GM12878 (cell line): ENCODE data around the gene PRDM12. TPM values are rescaled to one million over a fixed set of nuclear protein-coding genes. Genes with fewer than 3 reads are reported as not detected.

Source experiments
- ATAC-seq: fragments of 200-7000 bp; cut with Tn5 transposase; 3 replicates; pipeline ENCODE4 v1.9.1; 2020; ENCODE audit warnings: mild to moderate bottlenecking, moderate library complexity
- BruUV-seq: library from RNA; stranded (reverse); fragments of 400-500 nt; replicated peaks from 2 replicates; lab custom pipeline; 2021; lab: Mats Ljungman, UMichigan
- CTCF ChIA-PET: fragments of 300-600 bp; sonication (Branson Sonifier 250); formaldehyde crosslinking; extraction: SDS; loops from one replicate; lab custom pipeline; 2021; ENCODE audit warnings: inconsistent platforms; lab: Yijun Ruan, JAX
- POLR2A ChIA-PET: fragments of 350-600 bp; formaldehyde crosslinking; extraction: SDS; loops from one replicate; lab custom pipeline; 2021; ENCODE audit warnings: inconsistent platforms; lab: Charles Lee
- RAD21 ChIA-PET: fragments of 300-600 bp; sonication (Branson Sonifier 250); formaldehyde crosslinking; loops from one replicate; lab custom pipeline; 2023; ENCODE audit warnings: antibody characterized with exemption; ENCODE audit not compliant: unreplicated experiment; lab: Charles Lee
- SMC1A ChIA-PET: fragments of 300-600 bp; sonication (Branson Sonifier 250); formaldehyde crosslinking; loops from one replicate; lab custom pipeline; 2023; ENCODE audit not compliant: unreplicated experiment, uncharacterized antibody; lab: Charles Lee
- DNase-seq: peaks from one replicate; pipeline ENCODE4 v3.0.0-alpha.2; 2011; ENCODE audit warnings: low read depth, low spot score
- FAIRE-seq: peaks from 3 replicates; lab custom pipeline; 2011; peaks lifted over from hg19 to GRCh38; lab: Jason Lieb, UNC
- H2AFZ ChIP-seq: 2 replicates; pipeline ENCODE4 v1.6.0; 2011; ENCODE audit warnings: low read depth, low read length, control low read depth; ENCODE audit not compliant: control insufficient read depth
- H3K27ac ChIP-seq: 2 replicates; pipeline ENCODE4 v1.5.1; 2011; ENCODE audit warnings: control low read depth; ENCODE audit not compliant: control insufficient read depth, insufficient read depth
- H3K27me3 ChIP-seq, 2 experiments: replicated peaks in 1 of 2; 2 replicates each; pipeline versions ENCODE4 v1.6.0 to v1.6.1; 2011; ENCODE audit warnings: low read length in 1 of 2; ENCODE audit not compliant: control insufficient read depth in 2 of 2, insufficient read depth in 2 of 2
- H3K36me3 ChIP-seq, 2 experiments: 2 replicates each; pipeline ENCODE4 v1.5.1; 2011; ENCODE audit warnings: low read length in 1 of 2; ENCODE audit not compliant: control insufficient read depth in 2 of 2, insufficient read depth in 2 of 2
- H3K4me1 ChIP-seq: 2 replicates; pipeline ENCODE4 v1.6.1; 2011; ENCODE audit warnings: mild to moderate bottlenecking, low read length, moderate library complexity, mixed read lengths; ENCODE audit not compliant: control insufficient read depth, insufficient read depth
- H3K4me2 ChIP-seq: 2 replicates; pipeline ENCODE4 v1.6.0; 2011; ENCODE audit warnings: control low read depth; ENCODE audit not compliant: control insufficient read depth, insufficient read depth
- H3K4me3 ChIP-seq: fragments of 200-600 bp; sonication (generic); 2 replicates; pipeline ENCODE4 v1.5.1; 2016
- H3K79me2 ChIP-seq: 2 replicates; pipeline ENCODE4 v1.6.0; 2011; ENCODE audit warnings: low read length; ENCODE audit not compliant: control insufficient read depth, insufficient read depth
- H3K9ac ChIP-seq: 2 replicates; pipeline ENCODE4 v1.8.0; 2011; ENCODE audit warnings: low read length, control low read depth, mixed read lengths; ENCODE audit not compliant: control insufficient read depth, insufficient read depth
- H3K9me3 ChIP-seq: replicated peaks from 3 replicates; pipeline ENCODE4 v1.5.1; 2011; ENCODE audit warnings: mild to moderate bottlenecking, low read length; ENCODE audit not compliant: control insufficient read depth, insufficient read depth
- H4K20me1 ChIP-seq: 2 replicates; pipeline ENCODE4 v1.6.0; 2011; ENCODE audit not compliant: control insufficient read depth, insufficient read depth
- IKZF1 ChIP-seq: fragments of 450-650 bp; conservative IDR thresholded peaks from 2 replicates; pipeline ENCODE4 v1.6.1; 2017; ENCODE audit warnings: antibody characterized with exemption, mild to moderate bottlenecking
- MEF2A ChIP-seq: IDR thresholded peaks from 2 replicates; pipeline ENCODE4 v1.6.1; 2011; ENCODE audit warnings: low read depth, mild to moderate bottlenecking, low read length, moderate library complexity; ENCODE audit not compliant: insufficient read depth
- MYC ChIP-seq: IDR thresholded peaks from 2 replicates; pipeline ENCODE4 v1.6.1; 2011; ENCODE audit warnings: mild to moderate bottlenecking, low read length, moderate library complexity, inconsistent platforms; ENCODE audit not compliant: insufficient read depth, insufficient replicate concordance, insufficient read length, severe bottlenecking
- NFXL1 ChIP-seq: fragments of 450-650 bp; IDR thresholded peaks from 2 replicates; pipeline ENCODE4 v1.6.1; 2017; ENCODE audit warnings: antibody characterized with exemption, mild to moderate bottlenecking, borderline replicate concordance
- NRF1 ChIP-seq: conservative IDR thresholded peaks from 2 replicates; pipeline ENCODE4 v1.6.1; 2011; ENCODE audit warnings: mild to moderate bottlenecking, low read depth, low read length, improper control_type of control experiment
- SMARCA5 ChIP-seq: fragments of 450-650 bp; IDR thresholded peaks from 2 replicates; pipeline ENCODE4 v1.6.1; 2017; ENCODE audit warnings: mild to moderate bottlenecking
- TAF1 ChIP-seq: IDR thresholded peaks from 2 replicates; pipeline ENCODE4 v1.6.1; 2011; ENCODE audit warnings: mild to moderate bottlenecking, low read depth, low read length, borderline replicate concordance
- TCF12 ChIP-seq: IDR thresholded peaks from 2 replicates; pipeline ENCODE4 v1.6.1; 2011; ENCODE audit warnings: low read depth, mild to moderate bottlenecking, low read length
- ZNF217 ChIP-seq: fragments of 450-650 bp; IDR thresholded peaks from 2 replicates; pipeline ENCODE4 v1.6.1; 2017; ENCODE audit warnings: antibody characterized with exemption, mild to moderate bottlenecking
- WGBS: methylation state at CpG from one replicate; pipeline ENCODE4 v1.1.6; 2016; ENCODE audit warnings: low lambda C conversion rate; ENCODE audit not compliant: insufficient replicate concordance, insufficient coverage; ENCODE audit errors: missing lambda C conversion rate; 5-methylcytosine and 5-hydroxymethylcytosine counted together
- in situ Hi-C: fragments of 300-500 bp; cut with MboI; formaldehyde crosslinking; loops from 9 replicates; pipeline ENCODE4 v1.14.3; 2018; ENCODE audit warnings: mixed read lengths
- intact Hi-C: fragments of 100-400 bp; cut with micrococcal nuclease; formaldehyde crosslinking; loops from one replicate; pipeline ENCODE4 v1.14.2; 2022; ENCODE audit not compliant: unreplicated experiment
- polyA plus RNA-seq, 11 experiments: library from polyadenylated mRNA; depleted of rRNA in 4 of 11; unstranded in 6 of 11; stranded (reverse) in 5 of 11; fragments of >200 nt; fragmentation: Nextera tagmentation in 4 of 11; fragmentation: Illumina TruSeq in 1 of 11; extraction: Ambion mirVana in 4 of 11; extraction: Trizol in 1 of 11; gene quantifications; 1 replicate in 1 of 11; 2 replicates in 10 of 11; pipeline versions ENCODE4 v1.2.1 to v1.2.3, GENCODE V29; 2011 to 2016; ENCODE audit warnings: inconsistent platforms in 2 of 11, missing spikeins in 2 of 11, low read depth in 1 of 11
- total RNA-seq, 4 experiments: library from RNA; depleted of rRNA in 3 of 4; stranded (reverse); fragments of >200 nt in 3 of 4; fragmentation: Illumina TruSeq in 1 of 4; extraction: Trizol in 1 of 4; gene quantifications; 2 replicates each; pipeline versions ENCODE4 v1.2.1 to v1.2.3, GENCODE V29; 2013 to 2021
- TF ChIP-seq, protein P1 (sequence below): fragments of 150-350 bp; IDR thresholded peaks from 2 replicates; pipeline ENCODE4 v1.6.1; 2014; ENCODE audit warnings: mild to moderate bottlenecking, low read depth, low read length

Gene PRDM12
- total and polyA plus RNA-seq, 10 of the 15 experiments (the other 5 are each of a cell fraction or from before 2014, with no cell fraction given): not detected

DNA sequence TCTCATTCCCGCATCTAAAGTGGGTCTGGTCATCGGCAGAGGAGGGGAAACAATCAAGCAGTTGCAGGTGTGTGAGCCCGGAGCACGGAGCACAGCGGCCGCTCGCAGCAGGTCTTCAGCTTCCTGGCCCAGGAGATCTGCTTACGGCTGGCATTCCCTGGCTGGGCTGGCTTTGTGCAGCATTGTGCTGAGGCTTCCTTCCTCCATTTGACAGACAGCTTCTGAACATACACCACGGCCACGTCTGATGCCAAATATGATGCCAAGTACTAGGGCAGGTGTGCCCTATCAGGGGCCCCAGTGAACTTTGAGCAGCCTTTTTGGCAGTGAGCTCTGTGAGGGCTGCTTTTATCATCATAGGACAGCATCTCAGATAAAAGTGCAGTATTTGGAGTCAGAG, 47.9 kb upstream of the PRDM12 start:
- ChIA-PET SMC1A (no interaction called here), CTCF (no interaction called here), POLR2A (no interaction called here), RAD21 (no interaction called here)
- no peak overlapping the region for H3K4me3 ChIP-seq
- H2AFZ ChIP-seq: no peak overlapping the region
- no peak overlapping the region for H3K4me2 ChIP-seq
- no peaks in the 10 kb centered on the region for H3K27me3 ChIP-seq
- no peak overlapping the region for H3K27ac ChIP-seq
- no peaks in the 10 kb centered on the region for H3K79me2 ChIP-seq
- H3K9ac ChIP-seq: no peak overlapping the region
- in situ Hi-C loops (no loop called here), intact Hi-C loops (no loop called here)
- H3K36me3 ChIP-seq: peaks cover 33 to 40% of the 10 kb centered on the region in 2 experiments
- BruUV-seq: no TSS peak
- H4K20me1 ChIP-seq: no peaks in the 10 kb centered on the region
- ATAC-seq (no peak), FAIRE-seq (no peak), DNase-seq (no peak)
- H3K4me1 ChIP-seq: no peaks in the 10 kb centered on the region
- 98% methylated on average over 10 of the region's 10 CpGs for WGBS
- no peaks in the 10 kb centered on the region for H3K9me3 ChIP-seq
- no peak for TF ChIP-seq IKZF1
- TF ChIP-seq ZNF217: no peak
- TF ChIP-seq NRF1: no peak
- TF ChIP-seq, protein P1, sequence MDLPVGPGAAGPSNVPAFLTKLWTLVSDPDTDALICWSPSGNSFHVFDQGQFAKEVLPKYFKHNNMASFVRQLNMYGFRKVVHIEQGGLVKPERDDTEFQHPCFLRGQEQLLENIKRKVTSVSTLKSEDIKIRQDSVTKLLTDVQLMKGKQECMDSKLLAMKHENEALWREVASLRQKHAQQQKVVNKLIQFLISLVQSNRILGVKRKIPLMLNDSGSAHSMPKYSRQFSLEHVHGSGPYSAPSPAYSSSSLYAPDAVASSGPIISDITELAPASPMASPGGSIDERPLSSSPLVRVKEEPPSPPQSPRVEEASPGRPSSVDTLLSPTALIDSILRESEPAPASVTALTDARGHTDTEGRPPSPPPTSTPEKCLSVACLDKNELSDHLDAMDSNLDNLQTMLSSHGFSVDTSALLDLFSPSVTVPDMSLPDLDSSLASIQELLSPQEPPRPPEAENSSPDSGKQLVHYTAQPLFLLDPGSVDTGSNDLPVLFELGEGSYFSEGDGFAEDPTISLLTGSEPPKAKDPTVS: no peak
- TF ChIP-seq MYC: no peak
- TF ChIP-seq TAF1: no peak
- no peak for TF ChIP-seq NFXL1
- no peak for TF ChIP-seq MEF2A
- no peak for TF ChIP-seq TCF12
- no peak for TF ChIP-seq SMARCA5
